Hepatocyte (in vitro differentiated cells): ENCODE data around the gene UBE2Q2. TPM values are rescaled to one million over a fixed set of nuclear protein-coding genes. Genes with fewer than 3 reads are reported as not detected.
A peak's percentile ranks its signal among the peaks of the same experiment; 100 is the strongest.
"Not testable (repeated sequence)": the region's sequence is repeated elsewhere in the genome, so short reads cannot be mapped to it uniquely, and the experiment has no call there.

Experiments used
- DNase-seq: peaks from one replicate; pipeline ENCODE4 v3.0.0-alpha.2; 2016; ENCODE audit warnings: low spot score
- H2AFZ ChIP-seq: fragments of 200-600 bp; sonication (generic); 2 replicates; pipeline ENCODE4 v1.6.0; 2016; ENCODE audit warnings: antibody characterized with exemption, mild to moderate bottlenecking
- H3K27ac ChIP-seq: fragments of 200-600 bp; sonication (generic); 2 replicates; pipeline ENCODE4 v1.5.1; 2016; ENCODE audit warnings: mild to moderate bottlenecking
- H3K27me3 ChIP-seq: fragments of 200-600 bp; sonication (generic); 2 replicates; pipeline ENCODE4 v1.6.1; 2016
- H3K36me3 ChIP-seq: fragments of 200-600 bp; sonication (generic); replicated peaks from 2 replicates; pipeline ENCODE4 v1.5.1; 2016; ENCODE audit warnings: low read depth; ENCODE audit not compliant: insufficient read depth
- H3K4me1 ChIP-seq: fragments of 200-600 bp; sonication (generic); 2 replicates; pipeline ENCODE4 v1.5.1; 2016; ENCODE audit warnings: mild to moderate bottlenecking, moderate library complexity; ENCODE audit not compliant: insufficient read depth
- H3K4me2 ChIP-seq: fragments of 200-600 bp; sonication (generic); 2 replicates; pipeline ENCODE4 v1.6.0; 2016
- H3K4me3 ChIP-seq: fragments of 200-600 bp; sonication (generic); 2 replicates; pipeline ENCODE4 v1.5.1; 2016; ENCODE audit warnings: mild to moderate bottlenecking
- H3K79me2 ChIP-seq: fragments of 200-600 bp; sonication (generic); 2 replicates; pipeline ENCODE4 v1.6.0; 2017; ENCODE audit warnings: mild to moderate bottlenecking
- H3K9me2 ChIP-seq: fragments of 200-600 bp; sonication (generic); replicated peaks from 2 replicates; pipeline ENCODE4 v1.6.0; 2017; ENCODE audit warnings: mild to moderate bottlenecking; ENCODE audit not compliant: insufficient read depth
- H3K9me3 ChIP-seq: fragments of 200-600 bp; sonication (generic); 2 replicates; pipeline ENCODE4 v1.5.1; 2016; ENCODE audit warnings: low read depth, mild to moderate bottlenecking
- H4K20me1 ChIP-seq: fragments of 200-600 bp; sonication (generic); 2 replicates; pipeline ENCODE4 v1.6.0; 2016; ENCODE audit warnings: mild to moderate bottlenecking; ENCODE audit not compliant: insufficient read depth, poor library complexity, severe bottlenecking
- CTCF ChIP-seq: fragments of 200-600 bp; sonication (generic); IDR thresholded peaks from 2 replicates; pipeline ENCODE4 v1.5.1; 2016; ENCODE audit warnings: antibody characterized with exemption, mild to moderate bottlenecking; ENCODE audit not compliant: poor library complexity
- EZH2 ChIP-seq: fragments of 200-600 bp; sonication (generic); IDR thresholded peaks from 2 replicates; pipeline ENCODE4 v1.6.1; 2016; ENCODE audit warnings: antibody characterized with exemption, mild to moderate bottlenecking, borderline replicate concordance
- EZH2phosphoT487 ChIP-seq: fragments of 200-600 bp; sonication (generic); IDR thresholded peaks from one replicate; pipeline ENCODE4 v1.6.1; 2018; ENCODE audit warnings: antibody characterized with exemption, mild to moderate bottlenecking, low read depth, moderate library complexity; ENCODE audit not compliant: unreplicated experiment, severe bottlenecking
- WGBS: methylation state at CpG from one replicate; pipeline ENCODE4 v1.1.6; 2016; ENCODE audit warnings: low lambda C conversion rate; ENCODE audit errors: missing lambda C conversion rate; 5-methylcytosine and 5-hydroxymethylcytosine counted together
- polyA plus RNA-seq: library from polyadenylated mRNA; unstranded; fragments of >200 nt; fragmentation: Nextera tagmentation; extraction: Ambion mirVana; gene quantifications from 2 replicates; pipeline ENCODE4 v1.2.1, GENCODE V29; 2016
- total RNA-seq: library from RNA; depleted of rRNA; stranded (reverse); fragments of >200 nt; gene quantifications from 2 replicates; pipeline ENCODE4 v1.2.3, GENCODE V29; 2014

The UBE2Q2 gene
- total and polyA plus RNA-seq, 2 experiments from 2014 or later: 30.7 to 50.9 TPM

DNA sequence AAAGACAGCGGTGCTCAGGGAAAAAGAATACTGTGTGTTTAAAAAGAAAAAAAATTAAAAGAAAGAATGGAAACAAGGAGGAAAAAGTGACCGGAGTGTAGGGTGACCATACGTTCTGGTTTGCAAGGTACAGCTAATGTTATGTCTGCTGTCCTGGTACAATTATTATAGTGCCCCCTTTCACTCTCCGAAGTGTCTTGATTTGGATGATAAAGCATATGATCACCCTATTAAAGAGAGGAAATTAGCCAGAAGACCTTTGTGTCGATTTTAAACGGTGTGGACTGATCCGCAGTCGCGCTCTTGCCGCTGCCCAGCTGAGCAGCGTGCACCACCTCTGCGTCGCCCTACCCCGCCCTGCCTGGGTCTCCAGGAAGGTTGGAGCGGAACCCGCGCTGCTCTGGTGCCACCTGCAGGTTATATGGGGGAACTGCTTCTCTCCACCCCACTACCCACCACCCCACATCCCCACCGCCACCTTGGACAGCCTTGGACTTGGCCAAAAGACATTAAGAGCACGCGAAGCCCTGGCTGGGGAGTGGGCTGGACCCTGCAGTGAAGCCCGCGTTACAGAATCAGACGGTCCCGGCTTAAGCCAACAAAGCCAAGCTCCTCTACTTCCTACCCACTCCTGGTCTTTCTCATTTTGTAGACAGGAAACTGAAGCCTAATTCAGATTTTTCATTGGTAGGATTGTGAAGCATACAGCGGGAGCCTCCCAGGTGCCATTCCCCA lies 41.2 kb upstream of the UBE2Q2 start:
- Histone ChIP-seq H3K9me2 (no peaks in the 10 kb centered on the region), H3K4me3 (no peak overlapping the region), H3K9me3 (no peaks in the 10 kb centered on the region), H3K27ac (no peak overlapping the region), H2AFZ (peak overlapping the region; percentile 67), H4K20me1 (no peaks in the 10 kb centered on the region), H3K79me2 (no peaks in the 10 kb centered on the region), H3K36me3 (no peaks in the 10 kb centered on the region), H3K27me3 (peaks cover 24% of the 10 kb centered on the region), H3K4me1 (no peaks in the 10 kb centered on the region), H3K4me2 (peak overlapping the region; percentile 81)
- no peak for TF ChIP-seq EZH2
- peak; percentile 91 for TF ChIP-seq CTCF
- peak; percentile 91 for DNase-seq
- WGBS: 13% methylated on average over 16 of the region's 25 CpGs

DNA sequence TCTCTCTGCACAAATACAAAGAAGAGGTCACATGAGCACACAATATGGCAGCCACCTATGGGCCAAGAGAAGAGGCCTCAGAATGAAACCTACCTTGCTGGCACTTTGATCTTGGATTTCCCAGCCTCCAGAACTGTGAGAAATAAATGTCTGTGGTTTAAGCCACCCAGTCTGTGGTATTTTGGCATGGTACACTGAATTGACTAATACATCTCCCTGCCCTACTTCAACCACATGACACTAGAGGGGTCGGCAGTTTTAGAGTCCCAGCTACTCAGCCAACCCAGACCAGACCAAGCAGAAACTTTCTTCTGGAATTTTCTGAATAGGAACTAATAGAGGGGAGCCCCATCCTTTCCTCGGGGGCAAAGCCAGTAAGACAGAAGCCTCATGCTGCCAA lies 35.8 kb upstream of the UBE2Q2 start:
- DNase-seq, H3K36me3 ChIP-seq, H3K4me3 ChIP-seq, H3K9me2 ChIP-seq, H3K4me1 ChIP-seq, H2AFZ ChIP-seq, H3K9me3 ChIP-seq, H3K27ac ChIP-seq, H3K4me2 ChIP-seq, H4K20me1 ChIP-seq, H3K27me3 ChIP-seq, H3K79me2 ChIP-seq: not testable (repeated sequence)
- WGBS: 46% methylated on average over 2 of the region's 2 CpGs

GRCh38 chr15:75808009-75808408 lies 35.2 kb upstream of the UBE2Q2 start:
- not testable (repeated sequence) for H3K9me3 ChIP-seq, H2AFZ ChIP-seq, H3K27ac ChIP-seq, H3K4me1 ChIP-seq, DNase-seq, H3K4me3 ChIP-seq, H3K36me3 ChIP-seq, H3K9me2 ChIP-seq, H3K79me2 ChIP-seq, H4K20me1 ChIP-seq, H3K27me3 ChIP-seq, H3K4me2 ChIP-seq
- 91% methylated on average over 6 of the region's 6 CpGs for WGBS

DNA sequence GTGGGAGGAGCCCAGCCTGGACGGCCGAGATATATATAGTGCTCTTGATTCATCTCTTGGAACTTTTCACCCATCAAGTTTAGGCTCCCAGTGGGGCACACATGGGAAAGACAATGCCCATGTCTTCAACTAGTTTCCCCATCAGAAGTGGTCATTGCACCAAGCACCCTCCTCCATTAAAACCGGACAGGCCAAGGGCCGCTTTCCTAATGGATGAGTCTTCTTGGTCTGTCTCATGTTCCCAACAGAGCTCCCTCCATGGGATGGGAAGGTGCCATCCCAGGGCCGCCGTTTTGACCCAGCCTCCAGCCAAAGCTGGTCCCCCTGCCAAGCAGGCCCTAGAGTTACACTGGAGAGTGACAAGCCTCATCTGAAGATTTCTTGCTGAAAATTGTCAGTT lies 34.7 kb upstream of the UBE2Q2 start:
- WGBS: 90% methylated on average over 6 of the region's 6 CpGs
- Histone ChIP-seq H3K79me2 (no peaks in the 10 kb centered on the region), H3K27me3 (no peaks in the 10 kb centered on the region), H3K4me1 (no peaks in the 10 kb centered on the region), H4K20me1 (no peaks in the 10 kb centered on the region), H3K9me2 (no peaks in the 10 kb centered on the region), H3K4me2 (no peak overlapping the region), H3K36me3 (no peaks in the 10 kb centered on the region), H3K4me3 (no peak overlapping the region), H3K27ac (no peak overlapping the region), H2AFZ (no peak overlapping the region), H3K9me3 (no peaks in the 10 kb centered on the region)
- TF ChIP-seq CTCF (no peak), EZH2 (no peak), EZH2phosphoT487 (no peak)
- no peak for DNase-seq
